Measurements from ENCODE around the gene FBXO31.
"Not testable (repeated sequence)": the region's sequence is repeated elsewhere in the genome, so short reads cannot be mapped to it uniquely, and the experiment has no call there.

Gene FBXO31

DNA sequence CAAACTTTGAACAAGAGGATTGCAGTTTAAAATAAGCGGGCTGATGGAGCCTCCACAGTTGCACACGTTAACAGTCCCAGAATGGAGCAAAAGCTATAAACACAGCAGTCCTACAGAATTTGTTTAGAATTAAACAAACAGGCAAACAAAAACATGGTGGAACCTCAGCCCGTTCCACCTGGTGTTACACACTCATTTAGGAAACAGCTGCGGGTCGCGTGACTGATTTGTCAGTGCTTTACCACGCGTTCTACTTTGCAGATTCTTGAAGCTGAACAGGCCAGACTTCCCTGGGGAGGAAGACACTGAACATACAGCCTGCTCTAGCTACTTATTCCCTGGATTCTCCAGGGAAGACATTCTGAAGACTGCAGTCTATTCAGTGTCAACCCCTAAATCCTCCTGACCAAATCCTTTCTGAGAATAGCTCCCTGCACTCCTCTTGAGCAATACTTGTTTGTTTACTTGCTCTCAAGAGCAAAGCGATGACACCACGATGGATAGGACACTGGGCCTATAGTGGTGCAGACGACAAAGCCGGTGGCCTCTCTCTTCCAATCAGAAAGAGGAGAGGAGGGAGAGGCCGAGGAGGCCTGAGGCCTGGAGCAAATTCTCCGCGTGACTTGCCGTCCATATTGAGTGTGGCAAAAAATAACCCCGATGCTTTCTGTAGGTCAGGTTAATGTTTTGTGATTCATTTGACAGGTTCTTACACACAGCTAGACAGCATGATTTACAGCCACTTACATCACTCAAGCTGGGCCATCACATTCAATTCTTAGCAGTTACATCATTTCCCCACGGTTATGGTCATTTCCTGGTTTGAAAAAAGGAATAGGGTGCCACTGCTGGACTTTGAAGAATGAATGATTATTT is 4.6 kb upstream of the FBXO31 start:
- DNase-seq (ENCODE audit: low read depth in 2 of 3, low spot score in 2 of 3): peak; percentile 23 to 70 (median 62)

DNA sequence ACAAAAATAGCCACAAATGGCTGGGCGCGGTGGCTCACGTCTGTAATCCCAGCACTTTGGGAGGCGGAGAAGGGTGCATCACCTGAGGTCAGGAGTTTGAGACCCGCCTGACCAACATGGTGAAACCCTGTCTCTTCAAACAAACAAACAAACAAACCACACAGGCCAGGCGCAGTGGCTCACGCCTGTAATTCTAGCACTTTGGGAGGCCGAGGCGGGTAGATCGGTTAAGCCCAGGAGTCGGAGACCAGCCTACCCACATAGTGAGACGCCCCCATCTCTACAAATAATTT is 1.2 kb upstream of the FBXO31 start:
- not testable (repeated sequence) for DNase-seq (ENCODE audit: low read depth in 2 of 3, low spot score in 2 of 3)

DNA sequence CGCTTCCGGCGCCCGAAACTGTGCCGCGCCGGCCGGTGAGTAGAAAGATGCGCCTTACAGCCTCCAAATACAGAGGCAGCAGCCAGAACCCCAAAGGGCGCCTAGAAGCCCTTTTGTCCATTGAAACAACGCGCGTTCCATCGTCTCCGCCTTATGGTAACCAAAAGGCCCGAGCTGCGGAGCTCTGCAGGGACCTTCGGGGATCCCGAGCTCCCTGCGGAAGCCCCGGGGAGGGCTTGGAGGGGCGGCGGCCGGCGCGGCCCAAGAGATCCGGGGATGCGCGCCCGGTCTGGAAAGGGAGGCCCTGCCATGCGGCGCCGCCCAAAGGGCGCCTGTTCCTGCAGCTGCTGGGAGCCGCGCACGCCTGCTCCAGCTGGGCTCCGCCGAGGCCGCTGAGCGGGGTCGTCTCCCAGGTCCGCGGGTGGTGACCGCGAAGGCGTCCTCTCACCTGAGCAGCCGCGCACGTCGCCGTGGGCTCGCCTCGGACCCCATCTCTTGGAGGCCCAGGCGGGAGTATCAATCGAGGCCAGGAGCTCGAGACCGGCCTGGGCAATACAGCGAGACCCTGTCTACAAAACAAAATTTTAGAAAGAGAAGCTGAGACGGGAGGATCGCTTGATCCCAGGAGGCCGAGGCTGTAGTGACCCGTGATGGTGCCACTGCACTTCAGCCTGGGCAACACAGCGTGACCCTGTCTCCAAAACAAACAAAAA is 742 bp upstream of the FBXO31 start:
- DNase-seq (ENCODE audit: low read depth in 2 of 3, low spot score in 2 of 3): no peak

DNA sequence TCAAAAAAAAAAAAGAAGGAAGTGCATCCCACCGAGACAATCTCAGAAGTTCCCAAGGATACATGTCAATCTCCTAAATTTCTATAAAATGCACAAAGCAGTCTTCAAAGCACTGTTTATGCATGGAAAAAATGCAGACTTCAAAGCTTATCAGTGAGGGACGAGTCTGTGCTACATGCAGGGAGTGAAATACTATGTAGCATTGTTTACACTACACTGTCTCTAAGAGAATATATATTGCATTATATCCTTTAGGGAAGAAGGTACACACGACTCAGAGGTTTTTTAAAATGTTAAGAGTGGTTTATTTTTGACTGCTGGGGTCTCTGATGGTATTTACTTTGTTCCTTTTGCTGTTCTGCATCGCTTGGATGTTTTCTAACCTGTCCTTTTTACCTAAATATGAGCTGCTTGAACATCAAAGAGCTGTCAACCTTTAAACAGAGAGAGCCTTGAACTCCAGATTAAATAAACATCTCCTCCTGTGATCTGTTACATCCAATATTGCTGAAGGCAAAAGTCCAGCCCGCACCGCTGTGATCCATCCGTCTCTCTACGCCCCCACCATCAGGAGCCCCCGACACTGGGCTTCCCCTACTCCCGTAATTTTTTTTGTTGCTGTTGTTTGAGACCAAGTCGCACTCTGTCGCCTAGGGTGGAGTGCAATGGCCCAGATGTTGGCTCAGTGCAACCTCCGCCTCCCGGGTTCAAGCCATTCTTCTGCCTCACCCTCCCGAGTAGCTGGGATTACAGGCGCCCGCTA is 1.4 kb downstream of the FBXO31 start:
- DNase-seq (ENCODE audit: low read depth in 2 of 3, low spot score in 2 of 3): no peak

DNA sequence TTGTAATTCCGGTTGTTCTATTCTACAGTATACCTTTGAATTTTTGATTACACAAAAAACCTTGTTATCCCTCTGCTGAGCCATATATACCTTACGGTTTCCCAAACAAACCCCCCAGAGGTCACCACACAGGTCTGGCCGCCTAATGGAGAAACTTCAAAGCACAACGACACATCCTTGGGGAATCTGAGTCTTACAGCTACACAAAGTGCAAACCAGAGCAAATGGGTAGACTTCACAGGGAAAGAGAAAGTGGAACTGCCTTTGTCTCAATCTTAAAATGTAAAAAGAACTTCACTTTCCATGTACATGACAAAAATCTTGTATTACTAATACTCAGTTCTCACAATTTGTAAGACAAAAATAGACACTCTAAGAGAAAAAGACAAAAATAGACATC is 2.7 kb downstream of the FBXO31 start:
- no peak for DNase-seq (ENCODE audit: low read depth in 2 of 3, low spot score in 2 of 3)

DNA sequence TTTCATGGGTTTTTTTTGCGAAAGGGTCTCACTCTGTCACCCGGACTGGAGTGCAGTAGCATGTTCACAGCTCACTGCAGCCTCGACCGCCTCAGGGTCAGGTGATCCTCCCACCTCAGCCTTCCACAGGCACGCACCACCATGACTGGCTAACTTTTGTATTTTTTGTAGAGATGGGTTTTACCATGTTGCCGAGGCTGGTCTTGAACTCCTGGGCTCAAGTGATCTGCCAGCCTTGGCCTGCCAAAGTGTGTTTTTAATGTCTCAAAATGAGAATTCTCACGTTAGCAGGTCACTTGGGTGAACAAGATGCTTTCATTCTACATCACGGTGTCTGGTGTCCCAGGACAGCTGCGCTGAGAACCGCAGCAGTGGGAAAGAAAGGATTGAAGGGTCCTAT is 3.2 kb downstream of the FBXO31 start:
- no peak for DNase-seq (ENCODE audit: low read depth in 2 of 3, low spot score in 2 of 3)

DNA sequence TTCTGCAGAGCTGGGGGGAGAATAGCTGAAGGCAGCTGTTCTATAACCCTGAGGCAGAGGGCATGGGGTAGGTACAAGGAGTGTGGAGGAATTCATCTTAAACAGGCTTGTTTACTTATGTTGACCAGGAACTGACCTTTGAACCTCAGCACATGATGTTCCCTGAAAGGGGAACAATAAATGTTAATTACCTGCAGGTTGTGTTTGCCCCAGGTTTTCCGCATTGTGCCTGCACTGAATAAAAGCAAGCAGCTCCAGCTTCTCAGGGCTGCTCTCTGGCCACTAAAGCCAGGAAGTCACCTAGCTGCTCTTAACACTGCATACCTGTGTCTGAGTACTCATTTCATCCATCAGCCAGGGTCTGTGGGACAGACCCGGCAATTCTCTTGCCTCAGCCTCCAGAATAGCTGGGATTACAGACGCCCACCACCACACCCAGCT is 4.2 kb downstream of the FBXO31 start:
- not testable (repeated sequence) for DNase-seq (ENCODE audit: low read depth in 2 of 3, low spot score in 2 of 3)

DNA sequence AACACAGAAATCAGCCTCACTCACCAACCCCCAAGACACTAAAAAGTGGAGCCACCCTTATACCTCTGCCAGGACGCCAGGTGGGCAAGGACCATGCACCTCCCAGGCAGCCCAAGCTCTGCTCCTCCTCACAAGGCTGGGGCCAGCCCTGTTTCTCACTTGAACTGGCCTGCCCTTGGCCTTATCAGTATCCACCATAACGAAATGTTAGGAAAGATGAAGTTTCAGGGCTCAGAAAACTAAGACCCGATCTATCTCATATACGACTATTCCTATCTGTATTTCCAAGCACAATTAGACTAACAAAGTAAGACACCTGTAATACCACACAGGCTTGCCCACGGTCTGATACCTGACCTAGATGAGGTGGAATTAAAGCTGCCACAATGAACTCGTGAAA is 6.9 kb downstream of the FBXO31 start:
- DNase-seq (ENCODE audit: low read depth in 2 of 3, low spot score in 2 of 3): no peak

DNA sequence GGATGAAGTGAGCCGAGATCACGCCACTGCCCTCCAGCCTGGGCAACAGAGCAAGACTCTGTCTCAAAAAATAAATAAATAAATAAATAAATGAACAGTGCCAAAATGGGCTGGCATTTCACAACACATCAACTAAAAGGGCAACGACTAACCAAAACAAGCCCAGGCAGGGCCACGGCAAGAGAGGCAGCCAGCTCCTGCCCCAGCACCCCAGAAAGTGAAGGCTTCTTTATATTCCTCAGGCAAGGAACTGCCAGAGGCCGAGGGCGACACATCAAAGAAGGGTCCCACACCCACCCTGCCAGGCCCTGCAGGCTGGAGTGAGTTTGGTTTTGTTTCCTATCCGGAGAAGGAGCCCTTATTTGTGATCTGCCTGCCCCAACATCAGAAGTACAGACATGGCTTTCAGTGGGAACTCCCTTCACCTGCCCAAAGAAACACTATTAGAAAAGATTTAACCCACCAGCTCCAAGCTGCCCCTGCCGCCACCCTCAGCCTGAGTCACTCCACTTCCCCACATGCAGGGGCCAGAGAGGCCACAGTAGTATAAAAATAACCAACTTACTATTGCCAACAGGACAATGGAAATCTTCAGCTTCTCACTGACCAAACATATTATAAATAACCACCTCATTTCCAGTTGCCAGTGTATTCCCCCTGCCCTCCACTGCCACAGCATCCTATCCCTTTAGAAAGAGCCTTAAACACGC is 8.0 kb downstream of the FBXO31 start:
- no peak for DNase-seq (ENCODE audit: low read depth in 2 of 3, low spot score in 2 of 3)

DNA sequence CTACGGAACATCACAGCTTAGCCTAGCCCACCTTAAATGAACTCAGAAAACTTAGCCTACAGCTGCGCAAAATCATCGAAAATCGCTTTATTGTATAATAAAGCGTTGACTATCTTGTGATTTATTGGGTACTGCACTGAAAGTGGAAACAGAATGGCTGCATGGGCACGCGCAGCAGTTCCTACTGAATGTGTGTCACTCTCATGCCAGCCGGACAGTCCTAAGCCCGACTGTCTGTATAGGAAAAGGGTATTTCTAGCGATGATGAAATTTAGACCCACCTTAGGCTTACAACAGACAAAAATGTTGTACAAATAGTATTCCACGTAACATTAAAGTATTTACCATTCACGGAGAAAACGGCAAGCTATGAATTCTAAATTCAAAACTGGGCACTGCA is 9.3 kb downstream of the FBXO31 start:
- no peak for DNase-seq (ENCODE audit: low read depth in 2 of 3, low spot score in 2 of 3)

DNA sequence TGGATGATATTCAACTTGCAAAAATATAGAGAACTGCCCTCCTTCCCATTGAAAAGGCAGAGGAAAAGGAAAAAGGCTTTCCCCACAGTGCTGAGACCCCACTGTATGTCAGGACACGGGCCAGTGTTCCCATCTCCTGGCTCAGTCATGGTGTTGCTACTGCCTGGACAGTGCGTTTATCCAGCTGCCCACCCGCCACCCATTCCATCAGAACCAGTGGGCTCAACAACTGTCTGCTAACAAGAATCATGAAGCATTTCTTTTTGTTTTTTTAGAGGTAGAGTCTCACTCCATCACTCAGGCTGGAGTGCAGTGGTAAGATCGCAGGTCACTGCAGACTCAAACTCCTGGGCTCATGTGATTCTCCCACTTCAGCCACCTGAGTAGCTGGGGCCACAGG is 11.3 kb downstream of the FBXO31 start:
- DNase-seq (ENCODE audit: low read depth in 2 of 3, low spot score in 2 of 3): no peak

DNA sequence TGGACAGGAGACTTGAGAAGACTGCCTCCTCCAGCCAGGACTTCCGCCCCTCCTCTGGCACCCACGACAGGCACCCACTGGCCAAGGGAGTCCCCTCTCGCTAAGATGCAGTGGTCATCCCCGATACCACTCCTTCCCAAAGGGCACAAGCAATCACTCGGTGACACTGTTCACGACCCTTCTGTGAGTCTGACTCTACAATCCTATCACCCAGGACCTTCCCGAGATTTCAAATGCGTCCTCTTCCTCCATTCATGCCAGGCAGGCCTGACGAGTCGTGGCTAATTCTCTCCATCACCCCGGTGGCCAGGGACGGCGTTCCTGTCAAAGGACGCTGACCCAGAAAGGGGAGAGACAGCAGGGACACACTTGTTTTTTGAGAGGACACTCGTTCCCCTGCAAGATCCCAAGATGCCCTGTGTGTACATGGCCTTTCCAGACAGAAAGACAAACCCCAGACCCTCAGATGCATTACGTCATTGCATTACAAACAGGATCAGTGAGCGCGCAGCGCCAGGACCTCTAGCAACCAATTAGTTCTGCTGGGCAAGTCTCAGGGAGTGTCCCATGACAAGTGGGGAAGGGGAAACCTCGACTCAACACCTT is 12.2 kb downstream of the FBXO31 start:
- no peak for DNase-seq (ENCODE audit: low read depth in 2 of 3, low spot score in 2 of 3)

DNA sequence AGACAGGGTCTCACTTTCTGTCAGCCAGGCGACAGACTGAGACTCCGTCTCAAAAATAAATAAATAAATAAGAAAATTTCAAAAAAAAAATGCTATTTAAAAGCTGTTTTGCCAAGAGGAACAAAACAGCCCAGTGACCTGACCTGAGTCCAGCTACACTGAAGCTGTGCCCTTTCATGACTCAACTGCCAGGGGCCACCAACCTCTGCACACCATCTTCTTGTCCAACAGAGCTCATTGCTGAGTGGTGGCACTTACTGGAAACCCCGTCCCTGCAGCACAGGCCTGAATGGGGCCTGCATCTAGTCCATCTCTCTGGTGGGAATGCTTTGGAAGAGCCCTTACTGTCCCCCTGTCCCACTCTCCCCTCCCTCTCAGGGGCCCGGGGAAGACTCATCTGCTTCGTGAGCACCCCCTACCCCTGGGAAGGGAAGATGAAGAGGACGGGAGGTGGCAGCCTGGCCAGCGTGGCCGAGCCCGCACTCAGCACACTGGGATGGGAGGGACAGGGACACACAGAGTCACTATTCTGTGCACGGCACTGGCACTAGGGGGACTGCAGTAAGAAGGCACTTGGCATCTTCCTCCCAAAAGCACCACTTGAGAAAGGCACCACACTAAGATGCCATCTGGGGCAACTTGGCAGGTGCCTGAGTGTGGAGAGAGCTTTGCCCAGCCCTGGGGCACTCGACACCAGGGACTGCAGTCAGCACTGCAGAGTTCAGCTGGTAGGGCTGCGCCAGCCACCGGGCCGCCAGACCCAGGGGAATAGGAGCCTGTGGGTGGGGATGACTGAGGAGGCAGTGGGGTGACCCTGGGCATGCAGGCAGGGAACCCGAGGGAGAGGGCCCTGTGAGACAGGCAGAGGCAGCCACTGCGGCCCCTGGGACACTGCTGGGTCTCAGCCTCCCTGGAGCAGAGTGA is 13.5 kb downstream of the FBXO31 start:
- DNase-seq (ENCODE audit: low read depth in 2 of 3, low spot score in 2 of 3): no peak

DNA sequence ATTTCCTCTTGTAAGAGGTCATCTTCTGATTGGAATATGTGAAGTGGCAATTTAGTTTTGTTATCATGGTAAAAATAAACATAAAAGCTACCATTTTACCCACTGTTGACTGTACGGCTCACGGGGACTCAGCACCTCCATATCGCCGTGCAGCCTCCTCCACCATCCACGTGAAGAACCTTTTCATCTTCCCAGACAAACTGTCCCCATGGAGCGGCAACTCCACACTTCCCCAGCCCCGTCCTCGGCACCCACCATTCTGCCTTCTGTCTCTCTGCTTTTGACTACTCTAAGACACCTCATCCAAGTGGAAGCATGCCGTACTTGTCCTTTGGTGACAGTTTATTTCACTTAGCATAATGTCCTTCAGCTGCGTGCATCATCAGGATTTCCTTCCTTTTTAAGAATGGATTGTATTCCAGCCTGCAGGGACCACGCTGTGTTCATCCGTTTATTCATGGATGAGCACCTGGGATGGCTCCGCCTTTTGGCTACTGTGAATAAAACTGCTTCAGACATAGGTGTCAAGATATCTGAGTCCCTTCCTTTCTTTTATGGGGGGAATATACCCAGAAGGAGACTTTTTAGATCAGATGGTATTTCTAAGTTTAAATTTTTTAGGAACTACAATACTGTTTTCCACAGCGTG is 14.3 kb downstream of the FBXO31 start:
- no peak for DNase-seq (ENCODE audit: low read depth in 2 of 3, low spot score in 2 of 3)

DNA sequence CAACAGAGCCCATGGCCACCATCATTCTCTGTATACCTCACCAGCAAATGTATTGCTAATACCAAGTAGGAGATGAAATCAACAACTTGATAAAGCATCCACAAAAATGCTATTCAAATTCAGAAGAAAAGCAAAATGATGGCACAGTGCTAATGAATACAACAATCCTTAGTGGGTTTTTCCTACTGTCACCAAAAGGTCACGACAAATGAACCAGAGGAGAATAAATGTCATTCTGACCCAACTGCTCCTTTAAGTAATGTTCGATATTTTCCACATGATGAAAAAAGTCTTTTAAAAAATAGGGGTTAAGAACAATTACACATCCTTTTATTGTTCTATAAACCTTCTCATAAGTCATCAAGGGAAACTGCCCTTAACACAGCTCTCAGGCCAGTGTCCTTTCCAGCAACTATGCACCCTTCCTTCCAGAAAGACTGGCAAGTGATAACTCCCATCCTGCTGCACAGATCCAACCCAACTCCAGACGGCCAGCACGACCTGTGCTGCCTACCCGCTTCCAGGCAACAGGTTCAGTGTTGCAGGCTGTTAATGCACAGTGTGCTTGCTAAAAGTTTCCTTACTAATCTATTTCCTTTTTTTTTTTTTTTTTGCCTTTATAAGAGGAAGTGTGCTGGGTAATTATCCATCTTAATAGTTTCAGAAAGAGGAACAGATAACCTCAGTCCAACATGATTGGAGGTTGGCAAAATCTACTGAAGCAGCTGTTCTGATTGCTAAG is 15.4 kb downstream of the FBXO31 start:
- no peak for DNase-seq (ENCODE audit: low read depth in 2 of 3, low spot score in 2 of 3)

DNA sequence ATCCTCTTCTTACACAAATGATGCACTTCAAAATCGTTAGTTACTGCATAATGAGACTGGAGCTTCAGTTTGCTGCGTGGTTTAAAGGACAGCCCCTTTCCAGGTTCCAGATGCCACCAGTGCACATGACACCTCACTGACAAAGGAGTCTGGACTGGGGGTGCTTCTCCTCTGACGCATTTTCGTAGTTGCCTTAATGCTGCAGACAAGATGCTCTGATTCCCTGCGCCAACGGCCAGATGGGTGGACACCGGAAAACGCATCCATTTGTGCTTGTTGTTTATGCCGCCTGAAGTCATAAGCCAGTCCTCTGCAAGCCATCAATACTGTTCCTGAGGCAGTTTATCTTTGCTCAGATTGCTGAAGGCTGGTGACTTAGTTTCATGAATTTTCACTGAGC is 16.0 kb downstream of the FBXO31 start:
- no peak for DNase-seq (ENCODE audit: low read depth in 2 of 3, low spot score in 2 of 3)

DNA sequence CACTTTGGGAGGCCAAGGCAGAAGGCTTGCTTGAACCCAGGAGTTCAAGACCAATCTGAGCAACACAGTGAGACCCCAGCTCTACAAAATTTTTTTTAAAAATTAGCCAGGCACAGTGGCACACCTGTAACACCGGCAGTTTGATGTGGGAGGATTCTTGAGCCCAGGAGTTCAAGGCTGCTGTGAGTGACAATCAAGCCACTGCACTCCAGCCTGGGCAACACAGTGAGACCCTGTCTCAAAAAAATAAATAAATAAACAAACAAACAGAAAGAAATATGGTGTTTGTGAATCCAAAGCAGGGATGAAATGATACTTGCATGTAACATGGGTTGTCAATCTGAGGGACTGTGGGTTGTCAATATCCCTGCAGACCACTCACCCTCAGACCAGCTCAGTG is 16.6 kb downstream of the FBXO31 start:
- no peak for DNase-seq (ENCODE audit: low read depth in 2 of 3, low spot score in 2 of 3)

DNA sequence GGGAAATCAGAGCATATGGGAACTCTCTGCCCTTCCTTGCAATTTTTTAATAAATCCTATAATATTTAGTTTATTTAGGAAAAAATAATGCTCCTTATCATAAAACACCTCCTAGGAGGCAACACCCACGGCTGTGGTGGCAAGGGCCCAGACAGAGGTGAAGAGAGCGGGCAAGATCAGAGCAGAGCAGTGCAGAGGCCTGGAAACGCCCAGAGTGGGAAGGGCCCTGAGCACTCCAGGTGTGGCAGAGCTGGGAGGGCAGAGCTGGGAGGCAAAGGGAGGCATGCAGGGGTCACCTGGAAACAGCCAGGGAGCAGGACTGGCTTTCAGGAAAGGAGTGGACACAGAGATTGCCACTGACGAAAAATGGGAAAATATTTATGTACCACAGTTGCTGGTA is 17.3 kb downstream of the FBXO31 start:
- DNase-seq (ENCODE audit: low read depth in 2 of 3, low spot score in 2 of 3): no peak

Data from activated CD8-positive, alpha-beta memory T cell treated with anti-CD3 and anti-CD28 coated beads for 48 hours (primary cell).